IMR-90 (cell line): Measurements from ENCODE around the gene PIK3C2B. TPM values are rescaled to one million over a fixed set of nuclear protein-coding genes. Genes with fewer than 3 reads are reported as not detected.

Source experiments
- ATAC-seq: fragments of 200-7000 bp; cut with Tn5 transposase; 2 replicates; pipeline ENCODE4 v1.9.1; 2020; ENCODE audit warnings: low read depth, mild to moderate bottlenecking, moderate library complexity
- BruUV-seq: library from RNA; stranded (reverse); fragments of 400-500 nt; replicated peaks from 2 replicates; lab custom pipeline; 2021; lab: Mats Ljungman, UMichigan
- CTCF ChIA-PET: fragments of 300-600 bp; formaldehyde crosslinking; extraction: SDS; loops from one replicate; lab custom pipeline; 2021; ENCODE audit warnings: antibody characterized with exemption; lab: Yijun Ruan, JAX
- POLR2A ChIA-PET: fragments of 300-600 bp; sonication (Branson Sonifier 250); formaldehyde crosslinking; loops from one replicate; lab custom pipeline; 2022; ENCODE audit warnings: antibody characterized with exemption; ENCODE audit not compliant: unreplicated experiment; lab: Charles Lee
- DNase-seq: peaks from one replicate; pipeline ENCODE4 v3.0.0; 2013
- H2AFZ ChIP-seq: replicated peaks from 2 replicates; pipeline ENCODE3; 2013; ENCODE audit warnings: low read length, mild to moderate bottlenecking; ENCODE audit not compliant: poor library complexity
- H2AK5ac ChIP-seq: 2 replicates; pipeline ENCODE4 v1.6.1; 2013; ENCODE audit warnings: low read depth, low read length, inconsistent platforms
- H2AK9ac ChIP-seq: replicated peaks from 2 replicates; pipeline ENCODE3; 2013; ENCODE audit warnings: mild to moderate bottlenecking, low read depth, low read length, moderate library complexity; ENCODE audit not compliant: poor library complexity
- H2BK120ac ChIP-seq: 2 replicates; pipeline ENCODE4 v1.6.1; 2013; ENCODE audit warnings: low read depth, low read length, inconsistent platforms
- H2BK15ac ChIP-seq: 3 replicates; pipeline ENCODE4 v1.6.1; 2013; ENCODE audit warnings: low read depth, low read length, inconsistent platforms
- H2BK20ac ChIP-seq: 2 replicates; pipeline ENCODE4 v1.6.1; 2013; ENCODE audit warnings: low read depth, mild to moderate bottlenecking, inconsistent platforms, low read length, moderate library complexity
- H2BK5ac ChIP-seq: 2 replicates; pipeline ENCODE4 v1.6.1; 2013; ENCODE audit warnings: mild to moderate bottlenecking, low read depth, low read length, inconsistent platforms; ENCODE audit not compliant: poor library complexity, severe bottlenecking
- H3K14ac ChIP-seq: replicated peaks from 2 replicates; pipeline ENCODE4 v1.6.1; 2013; ENCODE audit warnings: low read depth, low read length, inconsistent platforms
- H3K18ac ChIP-seq: 2 replicates; pipeline ENCODE4 v1.6.1; 2013; ENCODE audit warnings: low read depth, low read length, control low read depth
- H3K23ac ChIP-seq: 2 replicates; pipeline ENCODE4 v1.6.1; 2013; ENCODE audit warnings: low read depth, low read length, inconsistent platforms
- H3K27ac ChIP-seq: 2 replicates; pipeline ENCODE4 v1.5.1; 2013; ENCODE audit warnings: mild to moderate bottlenecking, control low read depth, low read length; ENCODE audit not compliant: insufficient read depth
- H3K27me3 ChIP-seq: 2 replicates; pipeline ENCODE4 v1.6.1; 2013; ENCODE audit warnings: low read length; ENCODE audit not compliant: control insufficient read depth, insufficient read depth
- H3K36me3 ChIP-seq: 2 replicates; pipeline ENCODE4 v1.6.1; 2013; ENCODE audit warnings: low read length, mixed read lengths; ENCODE audit not compliant: control insufficient read depth, insufficient read depth
- H3K4ac ChIP-seq: 2 replicates; pipeline ENCODE4 v1.6.1; 2013; ENCODE audit warnings: low read depth, low read length, inconsistent platforms
- H3K4me1 ChIP-seq: 2 replicates; pipeline ENCODE4 v1.6.1; 2013; ENCODE audit warnings: low read length, mixed read lengths; ENCODE audit not compliant: control insufficient read depth, insufficient read depth
- H3K4me2 ChIP-seq: 2 replicates; pipeline ENCODE4 v1.6.1; 2013; ENCODE audit warnings: low read depth, mild to moderate bottlenecking, control low read depth, low read length, moderate library complexity
- H3K4me3 ChIP-seq: 2 replicates; pipeline ENCODE4 v1.5.1; 2013; ENCODE audit warnings: low read depth, mild to moderate bottlenecking, control low read depth, low read length, moderate library complexity; ENCODE audit not compliant: insufficient read depth
- H3K56ac ChIP-seq: 2 replicates; pipeline ENCODE4 v1.6.1; 2013; ENCODE audit warnings: low read length, inconsistent platforms; ENCODE audit not compliant: insufficient read depth; ENCODE audit errors: extremely low read depth
- H3K79me1 ChIP-seq, 2 experiments: 2 replicates each; pipeline ENCODE4 v1.6.1; 2013; ENCODE audit warnings: low read length in 2 of 2, inconsistent platforms in 1 of 2, low read depth in 1 of 2
- H3K9ac ChIP-seq: 2 replicates; pipeline ENCODE4 v1.6.1; 2013; ENCODE audit warnings: low read depth, low read length, control low read depth
- H3K9me1 ChIP-seq: 2 replicates; pipeline ENCODE4 v1.6.1; 2013; ENCODE audit warnings: low read length, inconsistent platforms; ENCODE audit not compliant: insufficient read depth
- H3K9me3 ChIP-seq: 2 replicates; pipeline ENCODE4 v1.6.1; 2013; ENCODE audit warnings: low read length; ENCODE audit not compliant: control insufficient read depth, insufficient read depth
- H4K20me1 ChIP-seq: 2 replicates; pipeline ENCODE4 v1.6.1; 2013; ENCODE audit warnings: low read length, inconsistent platforms; ENCODE audit not compliant: insufficient read depth
- H4K5ac ChIP-seq: 2 replicates; pipeline ENCODE4 v1.6.1; 2013; ENCODE audit warnings: mild to moderate bottlenecking, low read depth, low read length, control low read depth
- H4K8ac ChIP-seq, 2 experiments: 2 replicates each; pipeline ENCODE4 v1.6.1; 2013; ENCODE audit warnings: low read depth in 2 of 2, low read length in 2 of 2, control low read depth in 1 of 2, inconsistent platforms in 1 of 2
- H4K91ac ChIP-seq: 2 replicates; pipeline ENCODE4 v1.6.1; 2013; ENCODE audit warnings: low read depth, low read length, inconsistent platforms; ENCODE audit not compliant: insufficient read depth
- BHLHE40 ChIP-seq: fragments of 150-350 bp; IDR thresholded peaks from 2 replicates; pipeline ENCODE4 v1.6.1; 2016; ENCODE audit warnings: mild to moderate bottlenecking, low read depth, low read length
- FOS ChIP-seq: fragments of 150-350 bp; IDR thresholded peaks from 2 replicates; pipeline ENCODE4 v1.6.1; 2016; ENCODE audit warnings: low read depth, low read length
- MXI1 ChIP-seq: IDR thresholded peaks from 2 replicates; pipeline ENCODE4 v1.6.1; 2012; ENCODE audit warnings: low read depth, mild to moderate bottlenecking, low read length, moderate library complexity, borderline replicate concordance
- NFE2L2 ChIP-seq: fragments of 150-350 bp; IDR thresholded peaks from 2 replicates; pipeline ENCODE4 v1.6.1; 2016; ENCODE audit warnings: low read depth, mild to moderate bottlenecking, low read length
- RAD21 ChIP-seq: IDR thresholded peaks from 2 replicates; pipeline ENCODE4 v1.6.1; 2012; ENCODE audit warnings: low read length, improper control_type of control experiment
- RCOR1 ChIP-seq: IDR thresholded peaks from 2 replicates; pipeline ENCODE4 v1.6.1; 2012; ENCODE audit warnings: mild to moderate bottlenecking, low read length, improper control_type of control experiment; ENCODE audit not compliant: insufficient replicate concordance
- SMC3 ChIP-seq: fragments of 150-350 bp; IDR thresholded peaks from 2 replicates; pipeline ENCODE4 v1.6.1; 2016; ENCODE audit warnings: low read depth, mild to moderate bottlenecking, antibody characterized with exemption, low read length, moderate library complexity
- USF2 ChIP-seq: fragments of 150-350 bp; IDR thresholded peaks from 2 replicates; pipeline ENCODE4 v1.6.1; 2017; ENCODE audit warnings: mild to moderate bottlenecking, antibody characterized with exemption, low read length, low read depth
- WGBS, 2 experiments: methylation state at CpG; one replicate each; pipeline versions ENCODE4 v1.1.5 to v1.1.7; 2013; ENCODE audit warnings: missing lambda C conversion rate in 2 of 2; ENCODE audit not compliant: insufficient read length in 1 of 2; ENCODE audit errors: extremely low coverage in 2 of 2; 5-methylcytosine and 5-hydroxymethylcytosine counted together
- dilution Hi-C: fragments of 300-500 bp; cut with HindIII; formaldehyde crosslinking; loops from one replicate; pipeline ENCODE4 v1.14.3; 2018; ENCODE audit warnings: low sequenced_read_pairs; ENCODE audit not compliant: unreplicated experiment
- in situ Hi-C: fragments of 300-500 bp; cut with MboI; formaldehyde crosslinking; loops from 3 replicates; pipeline ENCODE4 v1.14.3; 2019; ENCODE audit warnings: low sequenced_read_pairs, inconsistent platforms, mixed read lengths
- intact Hi-C: fragments of 100-400 bp; cut with micrococcal nuclease; formaldehyde crosslinking; loops from 2 replicates; pipeline ENCODE4 v1.10.0; 2022
- polyA plus RNA-seq, 3 experiments: library from polyadenylated mRNA; depleted of rRNA; stranded (reverse); fragments of >200 nt; gene quantifications; 2 replicates each; pipeline ENCODE4 v1.2.3, GENCODE V29; 2012; ENCODE audit warnings: low replicate concordance in 1 of 3
- total RNA-seq: library from RNA; depleted of rRNA; stranded (reverse); fragments of >200 nt; gene quantifications from 2 replicates; pipeline ENCODE4 v1.2.3, GENCODE V29; 2012
- TF ChIP-seq, protein P1 (sequence below): conservative IDR thresholded peaks from 2 replicates; pipeline ENCODE4 v1.5.1; 2012; ENCODE audit warnings: mild to moderate bottlenecking, low read depth, low read length, improper control_type of control experiment

Gene PIK3C2B
- total and polyA plus RNA-seq, 2 of the 4 experiments (the other 2 are of a cell fraction), result 1.1 to 2.9 TPM

DNA sequence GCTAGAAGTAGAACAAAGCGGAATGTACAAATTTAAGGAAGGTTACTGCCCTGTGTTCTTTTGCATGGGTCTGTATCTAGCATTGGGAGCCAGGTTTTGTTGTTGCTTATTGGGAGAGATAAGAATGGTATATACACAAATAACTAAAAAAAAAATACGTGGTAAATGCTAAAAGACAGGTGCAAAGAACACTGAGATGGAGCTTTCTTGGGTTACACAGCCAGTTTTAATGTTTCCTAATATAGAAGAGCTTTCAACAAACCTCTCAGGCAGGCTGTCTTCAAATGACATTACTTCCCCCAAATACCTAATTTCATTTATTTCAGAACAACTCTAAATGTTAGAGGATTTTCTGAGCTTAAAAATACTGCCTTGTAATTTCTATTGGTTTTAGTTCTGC is 20.2 kb upstream of the PIK3C2B start:
- H2AFZ ChIP-seq, result no peak overlapping the region
- no peak overlapping the region for H3K14ac ChIP-seq
- no peak overlapping the region for H3K23ac ChIP-seq
- H3K79me1 ChIP-seq, result peaks cover 26 to 36% of the 10 kb centered on the region in 2 experiments
- no peak overlapping the region for H3K27ac ChIP-seq
- peaks cover 8% of the 10 kb centered on the region for H3K36me3 ChIP-seq
- H3K9me3 ChIP-seq, result no peaks in the 10 kb centered on the region
- H3K4ac ChIP-seq, result no peak overlapping the region
- POLR2A ChIA-PET, result no interaction called here
- H3K4me2 ChIP-seq, result no peak overlapping the region
- no peak overlapping the region for H4K91ac ChIP-seq
- in situ Hi-C loops (no loop called here), dilution Hi-C loops (no loop called here), intact Hi-C loops (no loop called here)
- CTCF ChIA-PET, result interaction anchor here (0.6 to 2.4 kb wide), 3 partner anchors 12 to 292 kb away, joined by 3 to 7 read pairs (median 4); no protein-coding TSS in a partner anchor
- no peak overlapping the region for H2BK5ac ChIP-seq
- no peak overlapping the region for H2AK9ac ChIP-seq
- DNase-seq (no peak), ATAC-seq (no peak)
- no peak overlapping the region for H3K56ac ChIP-seq
- no peak overlapping the region for H3K9ac ChIP-seq
- no peak overlapping the region for H2AK5ac ChIP-seq
- BruUV-seq, result no TSS peak
- TF ChIP-seq RCOR1 (no peak), FOS (no peak), NFE2L2 (no peak), MXI1 (no peak), USF2 (no peak), RAD21 (no peak), SMC3 (no peak), BHLHE40 (no peak)
- TF ChIP-seq, protein P1, sequence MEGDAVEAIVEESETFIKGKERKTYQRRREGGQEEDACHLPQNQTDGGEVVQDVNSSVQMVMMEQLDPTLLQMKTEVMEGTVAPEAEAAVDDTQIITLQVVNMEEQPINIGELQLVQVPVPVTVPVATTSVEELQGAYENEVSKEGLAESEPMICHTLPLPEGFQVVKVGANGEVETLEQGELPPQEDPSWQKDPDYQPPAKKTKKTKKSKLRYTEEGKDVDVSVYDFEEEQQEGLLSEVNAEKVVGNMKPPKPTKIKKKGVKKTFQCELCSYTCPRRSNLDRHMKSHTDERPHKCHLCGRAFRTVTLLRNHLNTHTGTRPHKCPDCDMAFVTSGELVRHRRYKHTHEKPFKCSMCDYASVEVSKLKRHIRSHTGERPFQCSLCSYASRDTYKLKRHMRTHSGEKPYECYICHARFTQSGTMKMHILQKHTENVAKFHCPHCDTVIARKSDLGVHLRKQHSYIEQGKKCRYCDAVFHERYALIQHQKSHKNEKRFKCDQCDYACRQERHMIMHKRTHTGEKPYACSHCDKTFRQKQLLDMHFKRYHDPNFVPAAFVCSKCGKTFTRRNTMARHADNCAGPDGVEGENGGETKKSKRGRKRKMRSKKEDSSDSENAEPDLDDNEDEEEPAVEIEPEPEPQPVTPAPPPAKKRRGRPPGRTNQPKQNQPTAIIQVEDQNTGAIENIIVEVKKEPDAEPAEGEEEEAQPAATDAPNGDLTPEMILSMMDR, result no peak
- WGBS, 2 experiments, result no CpG with 5 or more reads among the region's 2 CpGs
- H3K9me1 ChIP-seq, result peaks cover 3% of the 10 kb centered on the region; the same call in 1 of the 2 replicates
- H3K27me3 ChIP-seq, result no peaks in the 10 kb centered on the region
- no peak overlapping the region for H3K18ac ChIP-seq
- no peak overlapping the region for H2BK20ac ChIP-seq
- H4K5ac ChIP-seq, result no peak overlapping the region
- H3K4me3 ChIP-seq, result no peak overlapping the region
- H4K8ac ChIP-seq, result no peak overlapping the region; a peak in 1 of 4 replicates
- H2BK15ac ChIP-seq, result no peak overlapping the region
- peaks cover 16% of the 10 kb centered on the region for H4K20me1 ChIP-seq
- H3K4me1 ChIP-seq, result peaks cover 2% of the 10 kb centered on the region; the same call in 1 of the 2 replicates
- no peak overlapping the region for H2BK120ac ChIP-seq
